Smooth muscle cell (in vitro differentiated cells): ENCODE measurements around the gene NFATC1. TPM values are rescaled to one million over a fixed set of nuclear protein-coding genes. Genes with fewer than 3 reads are reported as not detected.

ENCODE experiments used
- DNase-seq: peaks from one replicate; lab custom pipeline; 2025; ENCODE audit not compliant: unreplicated experiment; lab: John Stamatoyannopoulos, UW
- H2AFZ ChIP-seq: fragments of 200-600 bp; sonication (generic); 2 replicates; pipeline ENCODE4 v1.6.0; 2016; ENCODE audit warnings: antibody characterized with exemption, low read depth, mild to moderate bottlenecking
- H3F3A ChIP-seq: fragments of 200-600 bp; sonication (generic); 2 replicates; pipeline ENCODE4 v1.6.0; 2017; ENCODE audit warnings: antibody characterized with exemption, low read depth
- H3K27ac ChIP-seq: fragments of 200-600 bp; sonication (generic); 2 replicates; pipeline ENCODE4 v1.5.1; 2016; ENCODE audit warnings: low read depth, mild to moderate bottlenecking
- H3K27me3 ChIP-seq: fragments of 200-600 bp; sonication (generic); 2 replicates; pipeline ENCODE4 v1.6.1; 2016; ENCODE audit warnings: low read depth, mild to moderate bottlenecking
- H3K36me3 ChIP-seq: fragments of 200-600 bp; sonication (generic); 2 replicates; pipeline ENCODE4 v1.5.1; 2016; ENCODE audit warnings: low read depth
- H3K4me1 ChIP-seq: fragments of 200-600 bp; sonication (generic); 2 replicates; pipeline ENCODE4 v1.5.1; 2016; ENCODE audit warnings: low read depth
- H3K4me2 ChIP-seq: fragments of 200-600 bp; sonication (generic); 2 replicates; pipeline ENCODE4 v1.6.0; 2016; ENCODE audit warnings: mild to moderate bottlenecking
- H3K4me3 ChIP-seq: fragments of 200-600 bp; sonication (generic); 2 replicates; pipeline ENCODE4 v1.5.1; 2016; ENCODE audit warnings: mild to moderate bottlenecking
- H3K79me2 ChIP-seq: fragments of 200-600 bp; sonication (generic); 2 replicates; pipeline ENCODE4 v1.6.0; 2016; ENCODE audit warnings: low read depth, mild to moderate bottlenecking
- H3K9ac ChIP-seq: fragments of 200-600 bp; sonication (generic); 2 replicates; pipeline ENCODE4 v1.6.0; 2016; ENCODE audit warnings: low read depth
- H3K9me3 ChIP-seq: fragments of 200-600 bp; sonication (generic); replicated peaks from 2 replicates; pipeline ENCODE4 v1.5.1; 2016; ENCODE audit warnings: low read depth
- H4K20me1 ChIP-seq: fragments of 200-600 bp; sonication (generic); 2 replicates; pipeline ENCODE4 v1.6.0; 2016; ENCODE audit warnings: low read depth
- CTCF ChIP-seq: fragments of 200-600 bp; sonication (generic); IDR thresholded peaks from 2 replicates; pipeline ENCODE4 v1.5.1; 2017; ENCODE audit warnings: borderline replicate concordance, mild to moderate bottlenecking, antibody characterized with exemption; ENCODE audit not compliant: insufficient read depth, poor library complexity, severe bottlenecking
- WGBS: methylation state at CpG from one replicate; pipeline ENCODE4 v1.1.7; 2016; ENCODE audit warnings: low lambda C conversion rate; 5-methylcytosine and 5-hydroxymethylcytosine counted together
- polyA plus RNA-seq: library from polyadenylated mRNA; unstranded; fragments of >200 nt; fragmentation: Nextera tagmentation; extraction: Ambion mirVana; gene quantifications from 2 replicates; pipeline ENCODE4 v1.2.1, GENCODE V29; 2016
- total RNA-seq: library from RNA; depleted of rRNA; stranded (reverse); fragments of >200 nt; gene quantifications from 2 replicates; pipeline ENCODE4 v1.2.3, GENCODE V29; 2014

The NFATC1 gene
- total and polyA plus RNA-seq, 2 experiments from 2014 or later: 13.1 to 19.2 TPM

DNA sequence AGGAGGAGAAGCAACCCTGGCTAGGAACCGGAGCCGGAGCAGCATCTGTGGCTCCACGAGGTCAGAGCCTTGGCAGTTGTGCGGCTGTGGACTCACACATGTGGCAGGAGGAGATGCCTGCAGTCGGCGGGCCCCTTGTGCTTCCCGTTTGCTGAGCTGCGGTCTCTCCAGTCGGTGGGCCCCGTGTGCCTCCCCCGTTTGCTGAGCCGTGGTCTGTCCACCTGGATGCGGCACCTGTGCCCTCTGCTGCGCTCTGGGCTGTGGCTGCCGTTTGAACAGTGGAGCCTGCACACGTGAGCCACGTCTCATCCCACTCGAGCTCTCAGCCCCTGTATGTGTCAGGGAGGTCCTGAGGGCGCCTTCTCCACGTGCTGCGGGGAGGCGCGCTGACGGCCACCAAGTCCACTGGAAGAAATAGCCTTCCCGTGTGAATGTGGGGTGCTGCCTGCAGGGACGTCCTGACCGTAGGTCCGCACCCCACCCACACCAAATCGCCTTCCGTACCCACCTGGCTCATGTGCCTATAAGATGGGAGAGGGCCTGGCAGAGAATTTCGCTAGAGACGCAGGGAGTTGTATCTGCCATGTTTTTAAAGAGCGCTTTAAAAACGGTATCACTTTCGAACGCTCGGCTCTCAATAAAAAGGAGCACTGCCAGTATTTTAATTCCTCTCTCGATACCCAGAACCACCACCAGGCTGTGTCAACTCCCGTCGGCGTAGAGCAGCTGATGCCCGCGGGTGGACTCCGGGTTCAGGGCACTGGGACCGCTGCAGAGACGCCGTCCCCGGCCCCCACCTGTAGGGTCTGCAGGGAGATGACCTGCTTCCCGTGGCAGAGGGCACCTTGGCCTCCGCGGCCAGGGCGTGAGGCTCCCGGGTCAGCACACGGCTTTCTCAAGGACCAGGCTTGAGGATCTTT, 117.0 kb downstream of the NFATC1 start:
- Histone ChIP-seq H3K27ac (no peak overlapping the region), H3K9ac (no peak overlapping the region), H2AFZ (no peak overlapping the region), H3K4me2 (no peak overlapping the region), H3K36me3 (no peaks in the 10 kb centered on the region), H3K4me3 (no peak overlapping the region), H3K79me2 (no peaks in the 10 kb centered on the region), H3K4me1 (peaks cover 2% of the 10 kb centered on the region), H3K27me3 (no peaks in the 10 kb centered on the region), H4K20me1 (no peaks in the 10 kb centered on the region), H3K9me3 (no peaks in the 10 kb centered on the region), H3F3A (no peaks in the 10 kb centered on the region)
- WGBS: 95% methylated on average over 54 of the region's 54 CpGs
- DNase-seq: no peak
- TF ChIP-seq CTCF: no peak

DNA sequence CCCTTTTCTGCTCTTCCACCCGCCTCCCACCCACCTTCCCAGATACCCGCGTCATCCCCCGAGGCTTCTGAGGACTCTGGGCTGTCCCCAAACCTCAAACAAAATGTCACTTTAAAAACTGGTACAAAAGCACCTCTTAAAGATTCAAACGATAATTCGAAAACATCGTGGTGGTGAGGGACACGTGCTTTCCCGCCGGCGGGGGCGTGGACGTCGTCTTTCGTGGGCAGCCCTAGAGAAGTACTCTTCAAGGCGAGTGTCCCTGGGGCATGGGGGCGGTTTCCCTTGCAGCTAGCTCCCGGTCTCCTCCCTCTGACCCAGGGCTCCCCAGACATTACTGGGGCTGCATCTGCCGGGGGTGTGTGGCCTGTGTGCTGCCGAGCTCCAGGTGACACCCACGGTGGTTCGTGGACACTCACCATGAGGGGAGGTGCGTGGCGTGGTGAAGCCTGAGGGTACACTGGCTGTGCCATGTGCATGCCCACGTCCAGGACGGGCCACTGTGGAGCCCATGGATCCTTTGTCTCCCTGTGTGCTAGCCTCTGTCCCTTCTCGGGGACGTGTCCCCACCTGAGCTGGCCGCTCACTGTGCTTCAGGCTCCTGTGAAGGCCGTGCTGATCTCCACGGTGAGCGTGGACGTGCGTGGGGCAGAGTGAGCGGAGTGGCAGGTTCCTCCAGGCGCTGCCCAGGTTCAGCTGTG, 117.8 kb downstream of the NFATC1 start:
- Histone ChIP-seq H3K4me2 (no peak overlapping the region), H3F3A (no peaks in the 10 kb centered on the region), H3K27ac (no peak overlapping the region), H3K27me3 (no peaks in the 10 kb centered on the region), H3K4me3 (no peak overlapping the region), H3K4me1 (no peaks in the 10 kb centered on the region), H3K36me3 (no peaks in the 10 kb centered on the region), H3K9me3 (no peaks in the 10 kb centered on the region), H4K20me1 (no peaks in the 10 kb centered on the region), H3K9ac (no peak overlapping the region), H2AFZ (no peak overlapping the region), H3K79me2 (no peaks in the 10 kb centered on the region)
- TF ChIP-seq CTCF: no peak
- no peak for DNase-seq
- 96% methylated on average over 35 of the region's 36 CpGs for WGBS

GRCh38 chr18:79515331-79515730, 119.6 kb downstream of the NFATC1 start:
- no peak for TF ChIP-seq CTCF
- H3K27ac ChIP-seq: no peak overlapping the region
- no peaks in the 10 kb centered on the region for H3F3A ChIP-seq
- H3K4me3 ChIP-seq: no peak overlapping the region
- peak overlapping the region; percentile 24 for H3K4me2 ChIP-seq
- H3K36me3 ChIP-seq: no peaks in the 10 kb centered on the region
- H3K27me3 ChIP-seq: no peaks in the 10 kb centered on the region
- H3K9me3 ChIP-seq: no peaks in the 10 kb centered on the region
- no peaks in the 10 kb centered on the region for H3K4me1 ChIP-seq
- 84% methylated on average over 8 of the region's 8 CpGs for WGBS
- no peak overlapping the region for H2AFZ ChIP-seq
- no peaks in the 10 kb centered on the region for H3K79me2 ChIP-seq
- no peak for DNase-seq
- H3K9ac ChIP-seq: no peak overlapping the region
- no peaks in the 10 kb centered on the region for H4K20me1 ChIP-seq
